Trophoblast cell (in vitro differentiated cells and primary cell): ENCODE measurements around the gene AGAP1.

ENCODE experiments used
- DNase-seq, 2 donors: peaks; one replicate each; pipeline ENCODE4 v3.0.0-alpha.2; 2016
- H2AFZ ChIP-seq: 2 replicates; pipeline ENCODE4 v1.6.1; 2013; ENCODE audit warnings: low read length, moderate library complexity, mild to moderate bottlenecking; ENCODE audit not compliant: insufficient read depth, poor library complexity
- H2AK5ac ChIP-seq: 2 replicates; pipeline ENCODE4 v1.6.1; 2013; ENCODE audit warnings: mild to moderate bottlenecking, low read length
- H2BK120ac ChIP-seq: 2 replicates; pipeline ENCODE4 v1.6.1; 2013; ENCODE audit warnings: low read length, mild to moderate bottlenecking, moderate library complexity; ENCODE audit not compliant: insufficient read depth, poor library complexity
- H2BK12ac ChIP-seq: 2 replicates; pipeline ENCODE4 v1.6.1; 2013; ENCODE audit warnings: mild to moderate bottlenecking, low read length, moderate library complexity
- H2BK5ac ChIP-seq: 2 replicates; pipeline ENCODE4 v1.6.1; 2013; ENCODE audit warnings: low read length, low read depth, moderate library complexity, mild to moderate bottlenecking; ENCODE audit not compliant: poor library complexity
- H3K14ac ChIP-seq: 2 replicates; pipeline ENCODE4 v1.6.1; 2013; ENCODE audit warnings: mild to moderate bottlenecking, low read length
- H3K18ac ChIP-seq: 2 replicates; pipeline ENCODE4 v1.6.1; 2013; ENCODE audit warnings: mild to moderate bottlenecking, low read length
- H3K23ac ChIP-seq: 2 replicates; pipeline ENCODE4 v1.6.1; 2013; ENCODE audit warnings: low read length
- H3K27ac ChIP-seq: 2 replicates; pipeline ENCODE4 v1.5.1; 2013; ENCODE audit warnings: low read depth, mild to moderate bottlenecking, inconsistent platforms, low read length, moderate library complexity
- H3K27me3 ChIP-seq: 2 replicates; pipeline ENCODE4 v1.6.1; 2013; ENCODE audit warnings: inconsistent platforms, mild to moderate bottlenecking, low read length, moderate library complexity; ENCODE audit not compliant: insufficient read depth
- H3K36me3 ChIP-seq, 2 experiments: 1 replicate in 1 of 2; 2 replicates in 1 of 2; pipeline ENCODE4 v1.6.1; 2013; ENCODE audit warnings: low read length in 2 of 2, mild to moderate bottlenecking in 2 of 2, moderate library complexity in 1 of 2; ENCODE audit not compliant: insufficient read depth in 2 of 2, control insufficient read depth in 1 of 2
- H3K4ac ChIP-seq: 2 replicates; pipeline ENCODE4 v1.6.1; 2013; ENCODE audit warnings: low read depth, mild to moderate bottlenecking, low read length, moderate library complexity
- H3K4me1 ChIP-seq, 2 experiments: 1 replicate in 1 of 2; 2 replicates in 1 of 2; pipeline ENCODE4 v1.6.1; 2013; ENCODE audit warnings: low read length in 2 of 2, mild to moderate bottlenecking in 2 of 2, moderate library complexity in 1 of 2; ENCODE audit not compliant: insufficient read depth in 2 of 2, control insufficient read depth in 1 of 2
- H3K4me2 ChIP-seq: 2 replicates; pipeline ENCODE4 v1.6.1; 2013; ENCODE audit warnings: inconsistent platforms, mild to moderate bottlenecking, low read length, moderate library complexity
- H3K4me3 ChIP-seq: 2 replicates; pipeline ENCODE4 v1.5.1; 2013; ENCODE audit warnings: mild to moderate bottlenecking, low read depth, low read length, inconsistent platforms
- H3K79me1 ChIP-seq: one replicate; pipeline ENCODE4 v1.6.1; 2013; ENCODE audit warnings: low read length
- H3K79me2 ChIP-seq: 2 replicates; pipeline ENCODE4 v1.6.1; 2013; ENCODE audit warnings: low read length, mild to moderate bottlenecking; ENCODE audit not compliant: control insufficient read depth, insufficient read depth, poor library complexity
- H3K9ac ChIP-seq: 2 replicates; pipeline ENCODE4 v1.6.1; 2013; ENCODE audit warnings: mild to moderate bottlenecking, low read length
- H3K9me3 ChIP-seq: 2 replicates; pipeline ENCODE4 v1.6.1; 2013; ENCODE audit warnings: low read depth, mild to moderate bottlenecking, control low read depth, inconsistent platforms, low read length; ENCODE audit not compliant: insufficient read depth
- H4K12ac ChIP-seq: 2 replicates; pipeline ENCODE4 v1.6.1; 2013; ENCODE audit warnings: low read depth, mild to moderate bottlenecking, low read length, moderate library complexity
- H4K8ac ChIP-seq: 2 replicates; pipeline ENCODE4 v1.6.1; 2013; ENCODE audit warnings: low read depth, mild to moderate bottlenecking, low read length, moderate library complexity
- H4K91ac ChIP-seq: one replicate; pipeline ENCODE4 v1.6.1; 2013; ENCODE audit warnings: low read depth, mild to moderate bottlenecking, low read length, moderate library complexity
- WGBS: extraction: QIAGEN DNeasy Blood & Tissue Kit; methylation state at CpG from one replicate; pipeline ENCODE4 v1.1.7; 2013; ENCODE audit warnings: missing lambda C conversion rate; ENCODE audit not compliant: insufficient read length, insufficient coverage; ENCODE audit errors: extremely low coverage; 5-methylcytosine and 5-hydroxymethylcytosine counted together

The AGAP1 gene

DNA sequence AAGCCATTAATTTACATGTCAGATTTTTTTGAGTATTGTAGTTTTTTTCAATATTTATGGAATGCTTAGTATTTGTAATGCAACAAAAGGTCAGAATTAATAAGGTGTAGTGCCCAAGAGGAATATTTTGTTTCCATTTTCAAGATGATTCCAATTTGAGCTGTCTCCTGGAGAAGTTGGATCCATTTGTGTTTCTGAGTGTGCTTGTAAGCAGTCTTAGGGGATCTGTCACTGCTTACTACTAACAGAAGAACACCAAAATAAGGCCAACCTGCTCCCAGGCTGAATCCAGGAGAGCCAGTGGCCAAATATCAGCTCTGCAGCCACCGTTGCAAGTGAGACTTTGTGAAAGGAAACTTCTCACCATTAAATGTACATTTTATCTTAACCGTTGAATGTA, 129.9 kb downstream of the AGAP1 start:
- no peaks in the 10 kb centered on the region for H3K4me1 ChIP-seq
- H2BK120ac ChIP-seq, result no peak overlapping the region
- WGBS, result no CpG with 5 or more reads among the region's 2 CpGs
- no peak overlapping the region for H2AK5ac ChIP-seq
- no peak overlapping the region for H4K12ac ChIP-seq
- no peak for DNase-seq
- H3K14ac ChIP-seq, result no peak overlapping the region
- H3K18ac ChIP-seq, result no peak overlapping the region
- H3K79me2 ChIP-seq, result peaks cover 2% of the 10 kb centered on the region
- H3K9me3 ChIP-seq, result peaks cover 1% of the 10 kb centered on the region
- H4K91ac ChIP-seq, result no peak overlapping the region
- H3K9ac ChIP-seq, result no peak overlapping the region
- no peak overlapping the region for H3K4me2 ChIP-seq
- no peak overlapping the region for H3K4me3 ChIP-seq
- no peak overlapping the region for H3K27ac ChIP-seq
- no peaks in the 10 kb centered on the region for H3K36me3 ChIP-seq
- H3K79me1 ChIP-seq, result no peaks in the 10 kb centered on the region
- H2BK12ac ChIP-seq, result no peak overlapping the region
- H4K8ac ChIP-seq, result no peak overlapping the region
- H3K27me3 ChIP-seq, result no peaks in the 10 kb centered on the region
- no peak overlapping the region for H3K4ac ChIP-seq
- H3K23ac ChIP-seq, result no peak overlapping the region
- no peak overlapping the region for H2AFZ ChIP-seq
- H2BK5ac ChIP-seq, result no peak overlapping the region

DNA sequence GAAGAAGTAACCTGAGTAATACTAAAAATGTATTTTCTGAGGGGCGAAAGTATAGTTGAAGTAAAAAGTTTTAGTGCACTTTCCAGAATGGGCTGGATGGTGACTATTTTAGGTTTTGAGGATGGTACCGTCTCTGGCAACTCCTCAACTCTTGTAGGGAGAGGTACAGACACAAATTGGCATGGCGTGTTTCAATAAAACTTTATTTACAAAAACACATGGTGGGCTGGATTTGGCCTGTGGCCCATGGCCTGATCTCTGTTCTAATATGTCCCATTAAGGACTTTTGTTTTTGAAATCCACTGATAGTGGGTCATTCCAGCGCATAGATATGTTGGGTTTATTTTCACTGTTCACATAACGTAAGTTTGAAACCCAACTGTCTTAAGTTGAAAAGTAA, 132.8 kb downstream of the AGAP1 start:
- H3K27ac ChIP-seq, result no peak overlapping the region
- H2BK5ac ChIP-seq, result no peak overlapping the region
- no peak overlapping the region for H3K18ac ChIP-seq
- no peaks in the 10 kb centered on the region for H3K79me1 ChIP-seq
- no peak overlapping the region for H4K91ac ChIP-seq
- no peak overlapping the region for H3K4me2 ChIP-seq
- H3K36me3 ChIP-seq, result no peaks in the 10 kb centered on the region
- DNase-seq, result no peak
- H3K4me1 ChIP-seq, result peaks cover 0 to 4% of the 10 kb centered on the region in 2 experiments
- H3K14ac ChIP-seq, result no peak overlapping the region
- no peak overlapping the region for H4K8ac ChIP-seq
- no peak overlapping the region for H3K4ac ChIP-seq
- no peaks in the 10 kb centered on the region for H3K27me3 ChIP-seq
- no peak overlapping the region for H4K12ac ChIP-seq
- WGBS, result 100% methylated on average over 1 of the region's 5 CpGs
- H2AK5ac ChIP-seq, result no peak overlapping the region
- no peak overlapping the region for H3K4me3 ChIP-seq
- no peaks in the 10 kb centered on the region for H3K9me3 ChIP-seq
- no peak overlapping the region for H2BK120ac ChIP-seq
- no peak overlapping the region for H3K9ac ChIP-seq
- H3K23ac ChIP-seq, result no peak overlapping the region
- H2AFZ ChIP-seq, result no peak overlapping the region
- H2BK12ac ChIP-seq, result no peak overlapping the region
- H3K79me2 ChIP-seq, result peaks cover 2% of the 10 kb centered on the region

DNA sequence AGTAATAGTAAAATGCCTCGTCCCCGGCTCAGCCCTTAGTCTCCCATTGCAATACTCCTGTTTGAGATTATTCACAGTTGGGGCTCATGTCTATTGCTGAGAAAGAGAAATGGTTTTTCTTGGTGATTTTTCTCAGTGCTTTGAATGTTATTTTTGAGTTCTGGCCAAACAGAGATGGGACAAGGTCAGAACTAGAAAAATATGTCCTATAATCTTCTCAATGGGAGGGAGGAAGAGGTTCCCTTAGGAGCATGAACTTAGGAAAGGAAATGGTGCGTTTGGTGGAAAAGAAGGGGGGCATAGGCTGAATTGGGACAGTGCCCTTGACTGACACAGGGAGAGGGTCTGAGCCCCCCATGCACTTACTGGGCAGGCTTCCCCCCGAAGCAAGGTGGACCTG, 133.8 kb downstream of the AGAP1 start:
- H3K4me1 ChIP-seq, result peaks cover 0 to 4% of the 10 kb centered on the region in 2 experiments
- peak overlapping the region; percentile 5 for H3K23ac ChIP-seq
- H3K27ac ChIP-seq, result no peak overlapping the region
- H3K79me1 ChIP-seq, result no peaks in the 10 kb centered on the region
- WGBS, result no CpG with 5 or more reads among the region's 4 CpGs
- no peak overlapping the region for H3K14ac ChIP-seq
- H3K4me3 ChIP-seq, result no peak overlapping the region
- H2BK120ac ChIP-seq, result no peak overlapping the region
- no peak overlapping the region for H4K8ac ChIP-seq
- H3K4ac ChIP-seq, result no peak overlapping the region
- peaks cover 2% of the 10 kb centered on the region for H3K79me2 ChIP-seq
- H2BK12ac ChIP-seq, result no peak overlapping the region
- no peak overlapping the region for H4K91ac ChIP-seq
- no peak overlapping the region for H4K12ac ChIP-seq
- H3K9me3 ChIP-seq, result no peaks in the 10 kb centered on the region
- H3K9ac ChIP-seq, result no peak overlapping the region
- DNase-seq, result no peak
- no peaks in the 10 kb centered on the region for H3K27me3 ChIP-seq
- H2AFZ ChIP-seq, result no peak overlapping the region
- no peak overlapping the region for H2BK5ac ChIP-seq
- no peak overlapping the region for H2AK5ac ChIP-seq
- H3K4me2 ChIP-seq, result no peak overlapping the region
- H3K18ac ChIP-seq, result no peak overlapping the region
- no peaks in the 10 kb centered on the region for H3K36me3 ChIP-seq

DNA sequence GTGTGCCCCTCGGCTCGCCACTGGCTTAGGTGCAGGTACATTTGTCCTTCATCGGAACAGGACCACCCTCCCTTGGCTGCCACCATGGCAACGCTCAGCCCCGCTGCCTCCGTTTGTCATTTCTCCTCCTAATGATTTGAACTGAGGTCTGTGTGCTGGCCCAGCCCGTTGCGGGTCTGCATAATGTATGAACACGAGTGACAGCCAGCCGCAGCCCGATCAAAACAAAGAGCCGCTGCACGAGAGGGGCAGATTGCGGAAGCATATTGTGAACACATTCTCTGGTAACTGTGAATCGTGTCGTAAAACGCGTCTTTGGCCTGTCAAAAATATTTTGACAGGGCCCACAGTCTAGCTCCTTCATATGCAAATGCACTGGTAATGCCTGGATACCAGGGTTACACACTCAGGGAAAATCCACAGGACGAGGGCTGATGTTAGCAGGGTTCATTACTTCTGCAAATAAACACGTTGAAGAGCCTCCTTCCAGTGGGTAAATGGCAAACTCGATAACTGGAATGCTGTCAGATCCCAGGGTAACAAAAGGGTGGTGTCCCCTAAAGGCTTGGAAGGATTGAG, 137.0 kb downstream of the AGAP1 start:
- H3K14ac ChIP-seq, result no peak overlapping the region
- H3K9me3 ChIP-seq, result no peaks in the 10 kb centered on the region
- no peak overlapping the region for H3K9ac ChIP-seq
- H3K18ac ChIP-seq, result no peak overlapping the region
- no peak overlapping the region for H3K23ac ChIP-seq
- H4K12ac ChIP-seq, result no peak overlapping the region
- no peak overlapping the region for H2AFZ ChIP-seq
- no peak overlapping the region for H4K8ac ChIP-seq
- DNase-seq, result no peak
- no peaks in the 10 kb centered on the region for H3K79me1 ChIP-seq
- peaks cover 3 to 12% of the 10 kb centered on the region in 2 experiments for H3K4me1 ChIP-seq
- H2BK5ac ChIP-seq, result no peak overlapping the region
- no peaks in the 10 kb centered on the region for H3K36me3 ChIP-seq
- H4K91ac ChIP-seq, result no peak overlapping the region
- WGBS, result no CpG with 5 or more reads among the region's 21 CpGs
- H2BK120ac ChIP-seq, result no peak overlapping the region
- H3K79me2 ChIP-seq, result peaks cover 2% of the 10 kb centered on the region
- no peak overlapping the region for H2BK12ac ChIP-seq
- no peak overlapping the region for H3K4me2 ChIP-seq
- no peak overlapping the region for H3K27ac ChIP-seq
- no peaks in the 10 kb centered on the region for H3K27me3 ChIP-seq
- no peak overlapping the region for H2AK5ac ChIP-seq
- H3K4me3 ChIP-seq, result peak overlapping the region; percentile 46
- no peak overlapping the region for H3K4ac ChIP-seq
